Heart right ventricle (tissue), 16 donors: ENCODE results near the gene DARS1. TPM values are rescaled to one million over a fixed set of nuclear protein-coding genes. Genes with fewer than 3 reads are reported as not detected.
A peak's percentile ranks its signal among the peaks of the same experiment; 100 is the strongest.

Experiments
- ATAC-seq, 8 donors: fragments of 200-7000 bp; cut with Tn5 transposase; one replicate each; pipeline ENCODE4 v1.9.1; 2020; ENCODE audit warnings: mild to moderate bottlenecking in 8 of 8, moderate library complexity in 8 of 8, moderate number of reproducible peaks in 1 of 8
- DNase-seq, 2 donors: peaks; one replicate each; pipeline ENCODE4 v3.0.0-alpha.2; 2020
- H3K27ac ChIP-seq, 10 donors: fragments of 200-600 bp; sonication (generic) in 2 of 10; one replicate each; pipeline versions ENCODE4 v1.5.0 to v1.8.0; 2020 to 2022; ENCODE audit warnings: mild to moderate bottlenecking in 3 of 10
- H3K27me3 ChIP-seq, 7 donors: fragments of 200-600 bp; one replicate each; pipeline ENCODE4 v1.8.0; 2021 to 2022; ENCODE audit warnings: mild to moderate bottlenecking in 2 of 7
- H3K36me3 ChIP-seq, 9 donors: fragments of 200-600 bp; sonication (generic) in 1 of 9; one replicate each; pipeline versions ENCODE4 v1.5.0 to v1.8.0; 2020 to 2022; ENCODE audit warnings: mild to moderate bottlenecking in 2 of 9
- H3K4me1 ChIP-seq, 9 donors: fragments of 200-600 bp; sonication (generic) in 1 of 9; one replicate each; pipeline versions ENCODE4 v1.5.0 to v1.8.0; 2020 to 2022; ENCODE audit warnings: mild to moderate bottlenecking in 4 of 9
- H3K4me3 ChIP-seq, 10 donors: fragments of 200-600 bp; sonication (generic) in 2 of 10; one replicate each; pipeline versions ENCODE4 v1.5.0 to v1.8.0; 2020 to 2022; ENCODE audit warnings: mild to moderate bottlenecking in 7 of 10, moderate library complexity in 2 of 10
- H3K9me3 ChIP-seq, 11 donors: fragments of 200-600 bp in 10 of 11; sonication (generic) in 2 of 11; one replicate each; pipeline versions ENCODE4 v1.5.0 to v1.8.0; 2013 to 2022; ENCODE audit warnings: mild to moderate bottlenecking in 2 of 11, control low read depth in 1 of 11, moderate library complexity in 1 of 11
- WGBS, 2 donors: extraction: QIAGEN DNeasy Blood & Tissue Kit; methylation state at CpG; one replicate each; pipeline ENCODE4 v1.1.7; 2013; ENCODE audit warnings: inconsistent platforms in 1 of 2; 5-methylcytosine and 5-hydroxymethylcytosine counted together
- intact Hi-C, 10 donors: fragments of 100-400 bp; cut with DNase I; formaldehyde crosslinking; loops; one replicate each; pipeline versions ENCODE4 v1.11.1 to v1.14.2; 2022
- polyA plus RNA-seq, 2 donors: library from polyadenylated mRNA; stranded (reverse); fragments of 200-250 nt; gene quantifications; one replicate each; pipeline ENCODE4 v1.2.3, GENCODE V29; 2013
- total RNA-seq, 10 donors: library from RNA; stranded (reverse); fragmentation: NEBNext Ultra II Directional in 3 of 10; extraction: Animal tissue kit (Norgen Biotek cat#: 25700) in 3 of 10; gene quantifications; one replicate each; pipeline versions ENCODE4 v1.2.1 to v1.2.4, GENCODE V29; 2021 to 2023
- TF ChIP-seq, protein P1 (sequence below), 9 donors: fragments of 200-600 bp; sonication (generic) in 2 of 9; IDR thresholded peaks; one replicate each; pipeline versions ENCODE4 v1.5.0 to v1.8.0; 2021 to 2022; ENCODE audit warnings: antibody characterized with exemption in 9 of 9, mild to moderate bottlenecking in 5 of 9, moderate library complexity in 1 of 9
- donor health status: Arrhythmogenic right ventricular cardiomyopathy.
- donor health status: ischemic (EF 13 %, LVEDD 7.1; RV severe dilation, severe dysfunction).
- donor health status: healthy with polysubstance abuse.
- donor health status: DM: no; HTN: yes; CAD: no.
- donor health status: DM: no; HTN: no; CAD: no.
- donor health status: ischemic (EF 25% LVEDD 6.9; RV normal size, moderate dysfunction).
- donor health status: ischemic (EF 25% LVEDD 5.7; RV mildly dilated, moderate dysfunction).
- donor health status: healthy.
- donor health status: DM: yes; HTN: yes; CAD: no.
- donor health status: Ischemic cardiomyopathy.
- donor health status: ischemic (EF 35%, LVEDD 5.7; RV mildly dilated, moderate dysfunction).
- donor health status: nonischemic (EF 11% LVEDD 7.7; RV severe dilation, severe dysfunction).
- donor health status: DM: yes; HTN: yes; CAD: no.
- donor health status: PGD.
- donor health status: ischemic (EF 29% LVEDD 5.4; RV normal size, mild dysfunction).
- donor health status: nonischemic (EF 23%, LVEDD 6.1; RV moderate dilation, normal function).

Gene DARS1
- total and polyA plus RNA-seq, 12 donors, result 47.8 to 136 (median 65.7) TPM

DNA sequence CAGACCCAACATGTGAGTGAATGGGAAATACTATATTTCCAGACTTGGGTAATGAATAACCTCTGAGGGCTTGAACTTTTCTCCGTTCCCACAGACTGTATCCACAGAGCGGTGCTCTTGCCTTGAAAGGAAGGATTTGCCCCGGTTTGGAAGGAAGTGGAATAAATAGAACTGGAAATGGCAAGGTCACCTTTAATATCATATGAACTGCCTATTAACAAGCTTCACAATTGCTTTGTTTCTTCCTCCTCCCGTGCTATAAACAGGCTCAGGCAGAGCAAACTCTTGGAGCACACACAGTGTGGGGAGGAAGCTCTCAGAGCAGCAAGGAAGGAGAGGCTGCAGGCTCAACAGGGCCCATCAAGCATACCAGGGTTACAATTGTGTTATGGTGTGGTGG lies 28.5 kb upstream of the DARS1 start:
- peak overlapping the region in 8 of 10 donors; percentile 1 to 78 (median 60) for H3K27ac ChIP-seq
- TF ChIP-seq, protein P1, sequence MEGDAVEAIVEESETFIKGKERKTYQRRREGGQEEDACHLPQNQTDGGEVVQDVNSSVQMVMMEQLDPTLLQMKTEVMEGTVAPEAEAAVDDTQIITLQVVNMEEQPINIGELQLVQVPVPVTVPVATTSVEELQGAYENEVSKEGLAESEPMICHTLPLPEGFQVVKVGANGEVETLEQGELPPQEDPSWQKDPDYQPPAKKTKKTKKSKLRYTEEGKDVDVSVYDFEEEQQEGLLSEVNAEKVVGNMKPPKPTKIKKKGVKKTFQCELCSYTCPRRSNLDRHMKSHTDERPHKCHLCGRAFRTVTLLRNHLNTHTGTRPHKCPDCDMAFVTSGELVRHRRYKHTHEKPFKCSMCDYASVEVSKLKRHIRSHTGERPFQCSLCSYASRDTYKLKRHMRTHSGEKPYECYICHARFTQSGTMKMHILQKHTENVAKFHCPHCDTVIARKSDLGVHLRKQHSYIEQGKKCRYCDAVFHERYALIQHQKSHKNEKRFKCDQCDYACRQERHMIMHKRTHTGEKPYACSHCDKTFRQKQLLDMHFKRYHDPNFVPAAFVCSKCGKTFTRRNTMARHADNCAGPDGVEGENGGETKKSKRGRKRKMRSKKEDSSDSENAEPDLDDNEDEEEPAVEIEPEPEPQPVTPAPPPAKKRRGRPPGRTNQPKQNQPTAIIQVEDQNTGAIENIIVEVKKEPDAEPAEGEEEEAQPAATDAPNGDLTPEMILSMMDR (IDR thresholded peaks at IDR 0.05), result peak in 5 of 9 donors; percentile 11 to 53 (median 22)
- peak; percentile 65 to 96 (median 80) for ATAC-seq
- H3K36me3 ChIP-seq, result no peaks in the 10 kb centered on the region
- WGBS, 2 donors, result 24 to 30% methylated on average over 4 of the region's 4 CpGs
- H3K4me3 ChIP-seq, result no peak overlapping the region
- H3K27me3 ChIP-seq, result no peaks in the 10 kb centered on the region
- H3K4me1 ChIP-seq, result peaks cover 5 to 62% (median 36%) of the 10 kb centered on the region in 9 donors
- no peaks in the 10 kb centered on the region for H3K9me3 ChIP-seq
- DNase-seq, result peak in 1 of 2 donors; percentile 30
- intact Hi-C loops, result loop anchor here in 3 of 10 donors (5.0 to 10.0 kb wide), 3 partner anchors 91 to 1532 kb away; partner anchors contain the start of gene CXCR4 (in 1 of the 3)

DNA sequence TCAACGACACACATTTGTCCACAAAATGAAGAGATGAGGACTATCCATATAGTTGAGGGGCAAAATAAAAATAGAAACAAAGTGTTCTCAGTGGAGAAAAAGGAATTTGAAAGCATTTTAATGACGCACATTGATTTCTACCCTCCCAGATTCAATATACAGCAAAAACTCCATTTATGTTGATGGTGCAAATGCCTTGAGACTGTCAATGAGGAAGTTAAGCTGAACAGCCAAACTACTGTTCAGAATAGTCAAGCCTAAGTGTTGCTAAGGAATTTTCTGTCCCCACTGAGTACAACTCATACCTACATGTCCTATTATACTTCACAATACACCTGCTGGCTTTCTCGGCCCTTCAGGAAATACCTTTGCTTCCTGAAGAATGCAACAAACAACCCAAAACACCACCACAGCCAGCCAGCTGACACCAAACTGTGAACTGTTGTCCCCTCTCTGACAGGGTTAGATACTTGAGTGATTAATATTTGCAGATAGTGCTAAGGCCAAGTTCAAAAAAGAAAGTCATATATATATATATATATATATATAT lies 27.8 kb upstream of the DARS1 start:
- ATAC-seq, result no peak
- H3K27me3 ChIP-seq, result no peaks in the 10 kb centered on the region
- no peak overlapping the region for H3K4me3 ChIP-seq
- peaks cover 5 to 62% (median 36%) of the 10 kb centered on the region in 9 donors for H3K4me1 ChIP-seq
- peak overlapping the region in 3 of 10 donors; percentile 3 to 46 (median 38) for H3K27ac ChIP-seq
- WGBS, 2 donors, result 72 to 82% methylated on average over 3 of the region's 3 CpGs
- no peaks in the 10 kb centered on the region for H3K9me3 ChIP-seq
- no peak for DNase-seq
- intact Hi-C loops, result loop anchor here in 3 of 10 donors (5.0 to 10.0 kb wide), 3 partner anchors 92 to 1531 kb away; partner anchors contain the start of gene CXCR4 (in 1 of the 3)
- no peaks in the 10 kb centered on the region for H3K36me3 ChIP-seq
- TF ChIP-seq, protein P1 (IDR thresholded peaks at IDR 0.05), result no peak

DNA sequence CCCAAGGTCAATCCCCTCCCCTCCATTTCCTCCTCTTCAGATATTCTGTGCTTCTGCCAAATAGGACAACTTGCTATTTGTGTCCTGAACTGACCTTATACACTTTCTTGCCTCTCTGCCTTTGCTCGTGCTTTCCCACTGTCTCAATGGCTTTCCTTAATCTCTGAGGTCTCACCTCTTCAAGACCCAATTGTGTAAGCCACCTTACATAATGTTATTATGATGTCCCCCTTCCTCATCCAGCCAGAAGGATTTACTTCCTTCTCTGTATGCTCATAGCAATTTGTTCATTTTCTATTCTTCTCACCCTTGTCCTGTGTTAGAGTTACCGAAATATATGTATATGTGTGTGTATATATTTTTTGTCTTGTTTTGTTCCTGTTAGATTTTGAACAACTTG lies 26.9 kb upstream of the DARS1 start:
- WGBS, 2 donors, result 51 to 54% methylated on average over 2 of the region's 2 CpGs
- intact Hi-C loops, result loop anchor here in 3 of 10 donors (5.0 to 10.0 kb wide), 3 partner anchors 92 to 1530 kb away; partner anchors contain the start of gene CXCR4 (in 1 of the 3)
- DNase-seq, result no peak
- Histone ChIP-seq H3K4me3 (no peak overlapping the region), H3K9me3 (no peaks in the 10 kb centered on the region), H3K36me3 (no peaks in the 10 kb centered on the region), H3K27me3 (no peaks in the 10 kb centered on the region), H3K27ac (peak overlapping the region in 2 of 10 donors; percentile 14 to 38), H3K4me1 (peaks cover 5 to 62% (median 36%) of the 10 kb centered on the region in 9 donors)
- TF ChIP-seq, protein P1 (IDR thresholded peaks at IDR 0.05), result no peak
- peak in 1 of 8 donors; percentile 10 for ATAC-seq

DNA sequence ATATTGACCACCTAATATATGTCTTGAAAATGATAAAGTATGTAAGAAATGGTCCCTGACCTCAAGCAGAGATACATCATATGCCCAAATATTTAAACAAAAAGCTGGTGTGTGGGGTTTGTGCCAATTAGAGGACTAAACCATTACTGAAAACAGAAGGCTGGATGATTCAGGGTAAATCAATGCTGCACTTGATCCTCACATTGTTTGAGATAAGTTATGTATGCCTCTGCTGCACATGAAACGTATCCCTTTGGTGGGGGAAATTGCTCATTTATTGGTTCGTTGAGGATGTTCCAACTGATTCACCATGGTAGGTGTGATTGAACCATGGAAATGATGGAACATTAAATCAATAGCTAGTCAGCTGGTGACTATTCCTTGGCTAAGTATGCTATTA lies 24.7 kb upstream of the DARS1 start:
- peaks cover 5 to 70% (median 52%) of the 10 kb centered on the region in 9 donors for H3K4me1 ChIP-seq

More for the DNA sequence above, 24.7 kb upstream of the DARS1 start:
- H3K27me3 ChIP-seq, result no peaks in the 10 kb centered on the region
- intact Hi-C loops, result loop anchor here in 3 of 10 donors (5.0 to 10.0 kb wide), 3 partner anchors 95 to 1528 kb away; partner anchors contain the start of gene CXCR4 (in 1 of the 3)
- DNase-seq, result no peak
- no peak overlapping the region for H3K27ac ChIP-seq
- H3K9me3 ChIP-seq, result no peaks in the 10 kb centered on the region
- no peaks in the 10 kb centered on the region for H3K36me3 ChIP-seq
- TF ChIP-seq, protein P1 (IDR thresholded peaks at IDR 0.05), result no peak
- no peak for ATAC-seq
- H3K4me3 ChIP-seq, result no peak overlapping the region
- WGBS, 2 donors, result 92 to 94% methylated on average over 2 of the region's 2 CpGs
